Skeletal muscle tissue (tissue), 4 donors: ENCODE measurements around the gene ARHGEF28. TPM values are rescaled to one million over a fixed set of nuclear protein-coding genes. Genes with fewer than 3 reads are reported as not detected.

ENCODE experiments used
- H3K27ac ChIP-seq: one replicate; pipeline ENCODE4 v1.7.0; 2013; ENCODE audit warnings: mild to moderate bottlenecking, low read depth, low read length, inconsistent platforms
- H3K27me3 ChIP-seq, 3 donors: one replicate each; pipeline ENCODE4 v1.7.0; 2013; ENCODE audit warnings: low read length in 3 of 3; ENCODE audit not compliant: control insufficient read depth in 3 of 3, insufficient read depth in 3 of 3
- H3K36me3 ChIP-seq, 3 donors: one replicate each; pipeline ENCODE4 v1.7.0; 2013; ENCODE audit warnings: low read length in 3 of 3; ENCODE audit not compliant: control insufficient read depth in 3 of 3, insufficient read depth in 3 of 3
- H3K4me1 ChIP-seq, 3 donors: one replicate each; pipeline ENCODE4 v1.7.0; 2013; ENCODE audit warnings: low read length in 3 of 3, mild to moderate bottlenecking in 3 of 3; ENCODE audit not compliant: control insufficient read depth in 3 of 3, insufficient read depth in 3 of 3
- H3K4me3 ChIP-seq, 3 donors: one replicate each; pipeline ENCODE4 v1.7.0; 2013; ENCODE audit warnings: low read length in 3 of 3
- H3K9ac ChIP-seq, 3 donors: one replicate each; pipeline ENCODE4 v1.7.0; 2013; ENCODE audit warnings: low read length in 3 of 3, mild to moderate bottlenecking in 3 of 3, moderate library complexity in 2 of 3, low read depth in 1 of 3
- H3K9me3 ChIP-seq, 3 donors: one replicate each; pipeline ENCODE4 v1.7.0; 2013; ENCODE audit warnings: low read length in 3 of 3; ENCODE audit not compliant: control insufficient read depth in 3 of 3
- total RNA-seq: library from RNA; depleted of rRNA; stranded (reverse); fragments of >200 nt; gene quantifications from one replicate; pipeline ENCODE4 v1.2.3, GENCODE V29; 2014
- donor health status: Osteomylitis.

The ARHGEF28 gene
- total RNA-seq, 1 donor from 2014 or later = 8.4 TPM

DNA sequence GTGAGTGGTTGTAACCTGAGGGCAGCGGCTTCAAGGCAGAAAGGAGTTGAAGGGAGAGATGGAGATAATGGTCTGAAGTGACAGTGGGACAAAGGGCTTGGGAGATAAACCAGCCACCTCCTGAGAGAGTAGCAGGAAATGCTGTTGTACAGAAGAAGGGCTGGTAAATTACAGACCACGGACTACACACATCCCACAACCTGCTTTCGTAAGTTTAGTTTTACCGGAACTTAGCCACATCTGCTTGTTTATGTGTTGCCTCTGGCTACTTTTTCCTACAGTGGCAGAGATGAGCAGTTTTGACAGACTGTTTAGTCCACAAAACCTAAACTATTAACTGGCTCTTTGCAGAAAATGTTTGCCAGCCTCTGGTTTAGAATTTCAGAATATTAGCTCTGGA is 269.5 kb downstream of the ARHGEF28 start:
- H3K4me3 ChIP-seq = no peak overlapping the region
- no peaks in the 10 kb centered on the region for H3K36me3 ChIP-seq
- H3K4me1 ChIP-seq = no peaks in the 10 kb centered on the region
- H3K9ac ChIP-seq = no peak overlapping the region
- no peak overlapping the region for H3K27ac ChIP-seq
- no peaks in the 10 kb centered on the region for H3K27me3 ChIP-seq
- H3K9me3 ChIP-seq = no peaks in the 10 kb centered on the region

DNA sequence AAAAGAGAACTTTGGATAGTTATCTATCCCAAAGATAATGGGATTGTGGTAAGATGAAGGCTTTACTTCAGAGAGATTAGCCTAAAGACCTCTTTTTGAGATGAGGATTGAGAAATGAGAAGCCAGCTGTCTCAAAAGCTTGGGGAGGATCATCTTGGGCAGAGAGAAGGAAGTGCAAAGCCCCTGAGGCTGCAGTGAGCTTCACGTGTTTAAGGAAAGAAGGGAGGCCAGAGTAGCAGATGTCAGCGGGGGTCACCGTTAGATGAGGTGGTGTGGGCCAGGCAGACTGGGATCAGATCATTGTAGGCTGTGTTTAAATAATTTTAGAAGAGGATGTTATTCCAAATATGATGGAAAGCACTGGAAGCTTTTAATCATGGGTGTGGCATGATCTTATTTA is 270.1 kb downstream of the ARHGEF28 start:
- no peaks in the 10 kb centered on the region for H3K36me3 ChIP-seq
- H3K9ac ChIP-seq = no peak overlapping the region
- H3K4me3 ChIP-seq = no peak overlapping the region
- H3K27ac ChIP-seq = no peak overlapping the region
- no peaks in the 10 kb centered on the region for H3K27me3 ChIP-seq
- H3K4me1 ChIP-seq = no peaks in the 10 kb centered on the region
- H3K9me3 ChIP-seq = no peaks in the 10 kb centered on the region

DNA sequence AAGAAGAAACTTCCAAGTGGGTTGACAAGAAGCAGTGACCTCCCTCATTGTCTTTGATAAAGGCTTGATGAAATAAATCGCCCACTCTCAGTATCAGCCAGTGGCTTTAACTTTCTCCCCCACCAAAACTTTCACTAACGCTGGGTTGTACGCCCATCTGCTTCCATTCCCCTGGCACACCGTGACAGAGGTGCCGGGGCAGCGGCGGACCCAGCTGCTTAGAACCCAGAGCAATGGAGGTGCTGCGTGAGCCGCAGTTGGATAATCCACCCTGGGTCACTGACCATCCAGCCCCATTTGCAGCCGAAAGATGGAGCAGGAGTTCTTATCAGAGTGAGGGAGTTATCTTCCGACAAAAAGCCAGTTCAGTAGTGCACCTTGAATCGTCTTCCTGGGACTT is 270.7 kb downstream of the ARHGEF28 start:
- no peaks in the 10 kb centered on the region for H3K27me3 ChIP-seq
- no peak overlapping the region for H3K9ac ChIP-seq
- no peaks in the 10 kb centered on the region for H3K9me3 ChIP-seq
- no peaks in the 10 kb centered on the region for H3K4me1 ChIP-seq
- H3K36me3 ChIP-seq = no peaks in the 10 kb centered on the region
- no peak overlapping the region for H3K4me3 ChIP-seq
- no peak overlapping the region for H3K27ac ChIP-seq

DNA sequence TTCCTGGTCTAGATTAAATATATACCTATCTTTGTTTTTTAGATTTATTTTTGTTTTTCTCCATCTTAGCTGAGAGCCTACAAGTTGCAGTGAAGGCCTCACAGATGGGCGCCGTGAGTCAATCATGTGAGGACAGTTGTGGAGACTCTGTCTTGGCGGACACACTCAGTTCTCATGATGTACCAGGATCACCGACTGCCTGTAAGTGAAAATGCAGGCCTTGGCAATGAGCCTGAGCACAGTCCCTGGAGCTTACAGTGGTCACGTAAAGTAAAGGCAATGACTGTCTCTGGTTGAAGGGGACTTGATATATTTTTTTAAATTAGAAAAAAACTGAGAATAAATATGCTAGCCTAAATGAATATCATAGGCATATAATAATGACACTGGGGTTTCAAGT is 271.9 kb downstream of the ARHGEF28 start:
- H3K36me3 ChIP-seq = no peaks in the 10 kb centered on the region

DNA sequence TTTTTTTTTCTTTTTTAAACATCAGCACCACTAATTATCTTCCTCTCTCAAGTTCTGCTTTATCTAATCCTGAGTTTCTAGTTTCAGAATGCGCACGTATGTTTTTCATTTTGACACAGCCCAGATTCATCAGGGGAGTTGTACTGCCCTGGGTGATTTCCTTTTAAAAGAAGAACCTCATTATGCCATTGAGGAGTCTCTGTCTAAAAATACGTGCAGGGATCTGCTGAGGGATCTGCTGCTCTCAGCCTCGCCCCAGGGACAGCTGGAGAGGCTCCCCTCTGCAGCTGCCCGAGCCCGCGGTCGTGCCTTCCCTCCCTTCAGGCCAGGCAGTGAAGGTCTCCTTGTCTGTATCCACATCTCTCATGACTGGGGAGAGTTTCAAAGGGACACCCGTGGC is 273.1 kb downstream of the ARHGEF28 start:
- Histone ChIP-seq H3K4me1 (peaks cover 0 to 4% (median 2%) of the 10 kb centered on the region in 3 donors), H3K27me3 (no peaks in the 10 kb centered on the region), H3K4me3 (no peak overlapping the region), H3K9me3 (no peaks in the 10 kb centered on the region), H3K27ac (no peak overlapping the region), H3K9ac (no peak overlapping the region), H3K36me3 (no peaks in the 10 kb centered on the region)

More for the DNA sequence above, 271.9 kb downstream of the ARHGEF28 start:
- Histone ChIP-seq H3K9ac (no peak overlapping the region), H3K9me3 (no peaks in the 10 kb centered on the region), H3K4me1 (peaks cover 0 to 4% (median 2%) of the 10 kb centered on the region in 3 donors), H3K4me3 (no peak overlapping the region), H3K27me3 (no peaks in the 10 kb centered on the region), H3K27ac (no peak overlapping the region)

DNA sequence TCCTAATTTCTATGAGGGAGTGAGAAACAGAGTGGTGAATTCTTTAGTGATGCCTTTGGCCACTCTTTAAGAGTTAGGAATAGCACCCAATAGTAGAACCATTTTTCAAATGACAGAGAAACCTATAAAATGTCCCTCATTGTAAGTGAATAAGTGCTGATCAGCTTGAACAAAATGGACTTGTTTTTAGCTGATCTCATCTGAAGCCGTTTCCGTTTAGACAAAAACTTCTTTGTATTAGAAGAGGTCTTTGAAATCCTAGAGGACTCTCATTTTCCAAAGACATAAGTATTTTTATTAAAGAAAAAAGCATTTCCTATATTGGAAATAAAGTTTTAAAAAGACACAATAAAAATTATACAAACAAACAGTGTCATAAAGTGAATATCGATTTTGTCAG is 273.9 kb downstream of the ARHGEF28 start:
- Histone ChIP-seq H3K27me3 (no peaks in the 10 kb centered on the region), H3K27ac (no peak overlapping the region), H3K9ac (no peak overlapping the region), H3K36me3 (no peaks in the 10 kb centered on the region), H3K4me1 (peaks cover 0 to 4% (median 2%) of the 10 kb centered on the region in 3 donors), H3K4me3 (no peak overlapping the region), H3K9me3 (no peaks in the 10 kb centered on the region)

DNA sequence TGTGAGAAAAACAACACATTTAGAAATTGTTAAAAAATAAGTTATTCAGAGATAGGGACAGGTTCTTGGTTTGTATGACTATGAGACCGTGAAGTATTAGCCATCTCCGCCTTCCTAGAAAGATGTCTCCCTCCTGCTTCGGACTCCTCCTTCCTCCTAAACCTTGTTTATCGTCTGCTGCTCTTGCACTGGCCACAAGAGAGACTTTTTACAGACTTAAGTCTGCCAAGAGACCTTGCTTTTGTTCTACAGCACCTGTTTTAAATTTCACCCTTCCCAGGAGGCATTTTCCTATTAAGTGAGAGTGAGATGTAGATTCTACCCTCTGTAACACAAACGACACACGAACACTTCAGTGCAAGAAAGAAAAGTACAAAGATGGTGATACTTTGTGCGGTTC is 274.6 kb downstream of the ARHGEF28 start:
- H3K27ac ChIP-seq = no peak overlapping the region
- no peaks in the 10 kb centered on the region for H3K27me3 ChIP-seq
- H3K9ac ChIP-seq = no peak overlapping the region
- H3K36me3 ChIP-seq = no peaks in the 10 kb centered on the region
- peaks cover 0 to 4% (median 2%) of the 10 kb centered on the region in 3 donors for H3K4me1 ChIP-seq
- no peaks in the 10 kb centered on the region for H3K9me3 ChIP-seq
- no peak overlapping the region for H3K4me3 ChIP-seq

DNA sequence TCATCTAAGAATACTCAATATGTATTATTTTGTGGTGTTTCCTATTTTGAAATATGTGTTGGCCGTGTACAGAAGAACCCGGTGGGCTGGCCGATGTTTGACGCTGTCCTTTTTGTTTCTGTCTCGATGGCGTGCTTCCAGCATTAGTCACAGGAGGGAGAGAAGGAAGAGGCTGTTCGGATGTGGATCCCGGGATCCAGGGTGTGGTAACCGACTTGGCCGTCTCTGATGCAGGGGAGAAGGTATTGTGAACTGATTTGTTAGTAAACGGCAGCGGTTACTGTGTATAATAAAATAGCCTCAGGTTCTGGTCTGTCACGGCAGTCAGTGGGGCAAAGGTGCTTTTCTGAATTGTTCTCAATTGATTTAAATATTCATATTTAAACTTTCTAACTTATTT is 275.0 kb downstream of the ARHGEF28 start:
- Histone ChIP-seq H3K36me3 (no peaks in the 10 kb centered on the region), H3K9me3 (no peaks in the 10 kb centered on the region), H3K4me1 (peaks cover 0 to 4% (median 2%) of the 10 kb centered on the region in 3 donors), H3K9ac (no peak overlapping the region), H3K27ac (no peak overlapping the region), H3K4me3 (peak overlapping the region in 1 of 3 donors; percentile 8), H3K27me3 (no peaks in the 10 kb centered on the region)

DNA sequence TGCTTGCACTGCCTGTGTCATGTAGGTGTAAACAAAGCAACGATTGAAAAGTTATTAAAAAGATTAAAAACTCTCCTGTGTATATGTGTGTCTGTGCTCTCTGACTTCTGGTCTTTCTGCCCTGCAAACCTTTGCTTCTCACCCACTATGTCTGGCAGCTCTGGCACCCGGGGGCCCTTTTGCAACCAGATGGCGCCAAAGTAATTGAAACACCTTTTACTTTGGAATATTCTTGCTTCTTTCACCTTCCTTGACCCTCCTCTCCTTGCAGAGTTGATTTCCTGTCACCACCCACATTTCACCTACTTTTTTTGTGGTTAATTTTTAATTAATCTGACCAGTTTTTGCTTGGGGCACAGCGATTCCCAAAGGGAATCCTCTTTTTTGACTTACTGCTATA is 275.5 kb downstream of the ARHGEF28 start:
- peaks cover 0 to 4% (median 2%) of the 10 kb centered on the region in 3 donors for H3K4me1 ChIP-seq
- H3K36me3 ChIP-seq = no peaks in the 10 kb centered on the region
- no peak overlapping the region for H3K9ac ChIP-seq
- H3K27ac ChIP-seq = no peak overlapping the region
- no peaks in the 10 kb centered on the region for H3K27me3 ChIP-seq
- H3K9me3 ChIP-seq = no peaks in the 10 kb centered on the region
- H3K4me3 ChIP-seq = no peak overlapping the region

DNA sequence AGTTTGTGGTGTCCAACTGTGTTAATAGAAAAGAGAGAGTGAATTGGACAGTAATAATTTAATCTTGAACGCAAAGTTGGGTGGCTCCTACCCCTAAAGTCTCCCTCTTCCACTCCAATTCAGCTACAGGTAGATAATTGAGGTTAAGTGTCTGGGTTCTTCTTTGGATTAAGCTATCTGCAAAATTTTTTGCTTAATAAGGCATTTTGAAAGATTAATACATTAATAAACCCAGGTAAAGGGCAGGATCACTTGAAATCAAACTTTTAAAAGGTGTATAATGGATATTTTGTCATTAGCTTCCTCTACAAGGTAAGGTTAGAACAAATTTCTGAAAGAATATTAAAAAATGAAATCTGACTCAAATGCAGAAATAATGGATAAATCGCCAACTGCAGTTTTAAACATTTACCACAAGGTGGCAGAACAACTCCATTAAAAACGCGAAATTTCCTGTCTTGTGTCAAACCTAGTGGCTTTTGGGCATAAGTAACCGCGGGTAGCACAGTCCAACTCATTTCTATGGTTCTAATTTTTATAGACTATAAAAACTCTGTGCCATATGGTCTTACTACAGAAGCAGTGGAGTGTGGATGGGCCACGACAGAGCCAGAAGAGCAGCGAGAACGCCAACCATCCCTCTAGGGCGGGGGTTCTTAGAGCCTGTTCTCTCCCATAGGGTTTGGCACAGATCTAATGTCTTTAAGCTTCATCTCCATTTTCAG is 276.5 kb downstream of the ARHGEF28 start:
- H3K27ac ChIP-seq = no peak overlapping the region
- H3K36me3 ChIP-seq = no peaks in the 10 kb centered on the region
- H3K27me3 ChIP-seq = no peaks in the 10 kb centered on the region
- no peaks in the 10 kb centered on the region for H3K9me3 ChIP-seq
- peaks cover 0 to 4% (median 2%) of the 10 kb centered on the region in 3 donors for H3K4me1 ChIP-seq
- no peak overlapping the region for H3K4me3 ChIP-seq
- no peak overlapping the region for H3K9ac ChIP-seq
